IPS DF 19.7 (cell line): Measurements from ENCODE around the gene STIMATE.

Source experiments
- DNase-seq: peaks from one replicate; pipeline ENCODE4 v3.0.0-alpha.2; 2013; ENCODE audit warnings: low read depth, low spot score

The STIMATE gene

DNA sequence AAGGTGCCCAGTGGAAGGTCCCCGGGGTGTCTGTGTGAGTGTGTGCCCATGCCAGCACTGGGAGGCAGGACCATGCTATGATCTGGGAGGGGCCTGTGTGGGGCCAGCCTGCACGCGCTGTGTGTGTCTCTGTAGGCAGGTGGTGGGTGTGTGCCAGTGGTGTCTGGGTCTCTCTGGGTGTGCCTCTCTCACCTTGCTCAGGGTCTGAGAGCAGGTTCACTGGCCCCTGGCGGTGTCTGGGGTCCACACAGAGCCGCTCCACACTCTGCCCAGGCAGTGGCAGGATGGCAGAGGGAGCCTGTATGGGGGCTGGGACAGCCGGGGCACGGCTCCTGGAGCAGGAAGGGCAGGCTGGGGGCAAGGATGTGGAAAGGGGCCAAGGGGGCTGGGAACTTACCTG, 79.5 kb downstream of the STIMATE start:
- DNase-seq: no peak

DNA sequence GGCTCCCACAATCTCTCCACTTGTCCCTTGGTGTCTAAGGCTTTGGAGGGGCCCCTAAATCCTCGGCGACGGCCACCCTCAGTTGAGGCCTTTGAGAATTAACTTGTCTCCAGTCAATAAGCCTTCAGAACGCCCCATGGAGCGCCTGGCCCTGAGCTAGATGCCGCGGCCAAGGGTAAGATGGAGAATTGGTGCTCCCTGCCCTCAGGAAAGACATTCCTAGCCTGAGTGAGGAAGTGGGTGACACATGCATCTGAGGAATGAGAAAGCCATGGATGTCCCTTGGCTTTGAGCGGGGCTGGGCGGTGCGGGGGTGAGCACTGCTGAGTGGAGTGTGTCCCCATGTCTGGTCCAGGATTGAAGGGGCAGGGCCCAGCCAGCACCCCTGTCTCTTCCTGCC, 80.1 kb downstream of the STIMATE start:
- no peak for DNase-seq

DNA sequence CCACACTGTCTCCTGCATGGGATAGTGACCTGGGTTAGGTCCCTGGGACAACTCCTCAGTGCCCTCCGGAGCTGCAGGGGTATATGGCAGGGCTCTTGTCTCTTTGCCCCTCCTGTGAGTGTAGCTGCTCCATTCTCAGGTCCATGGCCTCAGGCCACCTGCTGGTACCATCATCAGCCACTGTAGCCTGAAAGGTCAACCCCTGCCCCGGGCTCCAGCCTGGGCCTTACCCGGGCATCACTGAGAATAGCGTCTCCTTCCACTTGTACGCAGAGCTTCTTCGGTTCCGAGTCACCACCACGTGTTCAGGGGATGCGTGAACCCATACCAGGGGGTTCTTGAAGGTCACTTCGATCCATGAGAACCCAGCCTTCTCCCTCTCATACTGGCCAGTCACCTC, 80.7 kb downstream of the STIMATE start:
- no peak for DNase-seq

DNA sequence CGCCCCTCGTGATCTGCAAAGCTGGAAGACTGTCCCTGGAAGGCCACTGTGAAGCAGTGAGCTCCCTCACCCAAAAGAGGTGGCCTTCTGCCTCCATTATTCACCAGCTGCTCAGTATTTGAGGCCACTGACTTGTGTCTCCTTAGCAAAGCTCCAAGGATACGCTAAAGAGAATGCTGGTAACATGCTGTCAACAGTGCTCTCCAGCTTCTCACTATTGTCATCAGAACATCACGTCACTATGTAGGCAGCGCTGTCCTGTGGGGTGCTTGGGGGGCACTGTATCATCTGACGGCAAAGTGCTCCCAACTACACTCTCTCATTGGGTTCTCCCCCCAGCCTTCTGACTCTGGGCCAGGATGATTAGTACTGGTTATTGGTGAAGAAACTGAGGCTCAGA, 81.1 kb downstream of the STIMATE start:
- no peak for DNase-seq

DNA sequence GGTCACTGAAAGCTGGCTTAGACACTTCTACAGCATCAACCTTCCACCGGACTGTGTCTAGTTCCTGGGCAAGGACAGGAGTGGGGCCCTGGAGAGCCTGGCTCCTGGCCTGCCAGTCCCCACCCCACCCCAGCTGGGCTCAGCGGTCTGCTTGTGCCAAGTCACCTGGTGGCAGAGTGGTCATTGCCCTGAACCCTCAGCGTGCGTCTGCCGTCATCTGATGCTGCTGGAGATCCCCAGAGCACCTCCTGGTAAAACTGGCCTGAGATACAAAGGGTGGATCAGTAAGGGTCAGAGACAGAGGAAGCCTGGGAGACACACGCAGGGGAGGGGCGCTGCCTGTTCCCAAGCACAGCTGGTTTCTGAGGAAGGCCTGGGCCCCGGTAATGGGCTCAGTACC, 83.5 kb downstream of the STIMATE start:
- no peak for DNase-seq

DNA sequence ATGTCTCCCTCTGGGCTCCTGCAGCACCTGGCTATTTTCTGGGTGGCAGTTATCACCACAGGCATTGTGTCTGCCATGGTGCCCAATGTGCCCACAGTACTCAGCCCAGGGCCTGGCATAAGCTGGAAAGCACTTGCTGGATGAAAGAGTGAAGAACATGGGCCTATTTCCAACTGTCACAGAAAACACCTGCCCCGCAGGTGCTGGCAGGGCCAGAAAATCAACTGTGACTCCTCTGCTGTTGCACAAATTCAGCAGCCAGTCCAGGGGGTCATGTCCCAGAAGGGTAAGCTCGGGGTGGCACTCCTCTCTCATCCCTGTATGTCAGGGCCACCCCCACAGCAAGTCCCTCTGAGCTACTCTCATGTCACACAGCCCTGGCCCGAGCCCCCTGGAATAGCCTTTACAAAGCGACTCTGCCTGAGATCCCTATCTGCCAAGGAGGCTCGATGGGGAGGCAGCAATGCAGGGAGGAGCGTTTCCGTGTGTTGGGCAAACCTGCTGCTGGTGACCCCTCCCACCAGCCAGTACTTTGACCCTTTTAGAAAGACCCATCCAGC, 85.8 kb downstream of the STIMATE start:
- DNase-seq: no peak

DNA sequence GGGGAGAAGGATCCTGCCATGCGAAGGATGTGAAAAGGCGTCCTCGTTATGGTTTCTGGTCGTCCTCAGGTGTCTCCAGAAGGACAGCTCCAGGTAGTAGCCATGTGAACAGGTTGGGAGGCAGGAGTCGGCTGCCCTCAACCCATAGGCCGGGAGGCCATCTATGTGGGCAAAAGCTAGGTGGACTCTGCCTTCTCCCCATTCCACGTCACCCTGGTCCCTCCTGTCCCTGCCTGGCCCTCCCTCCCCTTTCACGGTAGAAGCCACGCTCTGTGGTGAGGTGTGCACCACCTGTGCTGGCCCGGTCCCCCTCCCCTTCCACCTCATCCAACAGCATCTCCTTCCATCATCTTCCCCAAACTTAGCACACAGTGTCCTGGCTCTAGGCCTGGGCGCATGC, 86.4 kb downstream of the STIMATE start:
- no peak for DNase-seq

DNA sequence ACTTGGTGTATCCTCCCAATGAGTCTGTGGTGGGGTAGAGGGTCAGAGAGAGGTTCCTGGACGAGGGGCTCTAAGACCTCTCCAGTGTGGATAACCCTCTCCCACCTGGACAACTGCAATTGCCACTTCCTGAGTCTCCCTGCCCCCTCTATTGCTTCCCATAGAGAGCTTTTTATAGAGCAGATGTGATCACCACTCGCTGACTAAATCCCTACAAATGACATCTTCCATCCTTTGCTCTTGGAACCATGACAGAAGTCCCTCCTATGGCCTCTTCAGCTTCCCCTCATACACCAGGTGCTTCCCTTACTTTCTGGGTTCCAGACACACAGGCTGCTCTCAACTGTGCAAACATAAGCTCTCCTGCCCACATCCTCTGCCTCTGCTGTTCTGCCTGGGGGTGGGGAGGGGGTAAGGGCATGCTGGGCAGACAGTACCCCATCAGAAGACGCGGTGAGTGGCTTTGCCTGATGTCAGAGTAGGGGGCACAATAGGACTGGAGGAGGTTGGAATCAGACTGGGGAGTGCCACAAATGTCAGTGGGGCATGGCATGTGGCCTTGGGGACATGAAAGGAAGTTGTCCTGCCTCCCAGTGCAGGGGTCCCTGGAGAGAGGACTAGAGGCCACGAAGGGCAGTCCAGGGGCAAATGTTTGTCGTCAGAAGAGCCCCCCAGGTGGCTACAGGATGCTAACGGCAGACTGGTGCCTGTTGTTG, 87.5 kb downstream of the STIMATE start:
- DNase-seq: no peak

DNA sequence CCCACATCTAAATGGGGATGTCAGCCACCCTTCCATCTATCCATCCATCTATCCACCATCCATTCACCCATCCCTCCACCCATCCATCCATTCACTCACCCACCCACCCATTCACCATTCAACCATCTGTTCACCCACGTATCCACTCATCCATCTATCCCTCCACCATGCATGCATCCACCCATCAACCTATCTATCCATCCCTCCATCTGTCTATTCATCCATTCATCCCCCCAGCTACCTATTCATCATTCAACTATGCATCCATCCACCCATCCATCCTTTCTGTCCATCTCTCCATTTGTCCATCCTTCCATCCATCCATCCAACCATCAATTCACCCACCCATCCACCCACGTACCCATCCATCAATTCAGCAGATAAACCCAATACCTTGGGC, 88.2 kb downstream of the STIMATE start:
- no peak for DNase-seq

DNA sequence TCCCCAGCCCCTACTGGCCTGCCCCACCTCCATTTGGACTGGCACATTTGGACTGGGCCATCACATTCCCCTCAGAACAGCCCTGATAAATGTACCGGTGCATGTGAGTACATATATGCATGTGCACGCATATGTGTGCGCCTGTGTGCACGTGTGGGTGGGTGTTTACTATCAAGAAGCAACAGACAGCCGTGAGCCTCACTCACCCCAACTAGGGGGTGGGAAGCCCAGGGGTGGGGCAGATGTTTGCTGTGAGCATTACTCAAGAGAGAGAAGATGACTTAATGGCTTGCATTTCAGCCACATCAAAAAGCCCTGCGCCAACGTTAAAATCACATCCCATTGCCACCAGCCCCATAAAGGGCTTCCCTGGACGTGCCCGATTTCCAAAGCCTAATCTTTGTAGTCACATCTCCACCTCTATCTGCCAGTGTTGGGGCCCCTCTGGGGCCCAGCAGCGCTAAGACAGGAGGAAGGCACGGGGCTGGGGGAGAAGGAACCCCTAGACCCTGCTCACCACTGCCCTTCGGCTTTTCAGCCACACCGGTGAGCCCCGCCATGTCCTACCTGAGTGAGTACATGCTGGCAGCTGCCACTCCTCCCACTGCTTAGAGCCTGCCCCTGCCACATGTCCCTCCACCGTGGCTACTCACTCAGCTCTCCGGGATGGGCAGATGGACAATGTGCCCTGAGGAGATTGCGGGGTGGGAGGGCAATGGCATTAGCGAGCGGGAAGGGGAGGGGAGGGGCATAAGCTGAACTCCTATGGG, 91.9 kb downstream of the STIMATE start:
- no peak for DNase-seq

DNA sequence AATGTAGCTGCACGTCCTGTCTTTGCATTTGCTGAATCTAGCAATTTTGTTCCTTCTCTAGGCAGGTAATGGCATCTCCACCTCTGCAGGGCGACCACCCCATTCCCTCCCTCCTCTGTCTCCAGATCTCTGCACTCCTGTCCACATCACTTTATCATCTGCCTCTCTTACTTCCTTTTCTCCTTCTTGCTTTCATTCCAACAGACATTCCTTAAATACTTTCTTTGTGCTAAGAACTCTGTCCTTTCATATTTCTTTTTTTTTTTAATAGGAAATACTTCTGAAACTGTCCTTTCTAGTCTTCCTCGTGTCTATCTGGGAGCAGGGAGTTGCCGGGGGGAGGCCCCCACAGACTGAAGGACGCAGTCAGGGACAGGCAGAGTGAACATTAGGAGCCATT, 95.5 kb downstream of the STIMATE start:
- DNase-seq: no peak

DNA sequence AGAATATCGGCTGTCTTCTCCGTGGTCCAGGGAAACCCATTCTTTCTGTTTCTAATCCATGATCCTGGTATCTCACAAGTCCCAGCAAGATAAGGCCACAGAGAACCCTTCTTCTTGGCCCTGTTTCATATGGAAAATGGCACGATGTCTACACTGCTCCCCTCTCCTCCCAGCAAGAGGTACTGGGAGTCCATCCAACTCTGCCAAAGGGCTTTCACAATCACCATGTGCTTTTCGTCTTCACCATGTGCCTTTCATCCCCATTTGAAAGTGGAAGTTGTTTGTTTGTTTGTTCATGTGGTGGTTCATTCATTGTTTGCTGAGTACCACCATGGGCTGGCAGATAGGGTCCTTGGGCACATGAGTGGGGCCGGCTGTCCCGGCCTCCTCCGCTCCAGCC, 97.3 kb downstream of the STIMATE start:
- no peak for DNase-seq

DNA sequence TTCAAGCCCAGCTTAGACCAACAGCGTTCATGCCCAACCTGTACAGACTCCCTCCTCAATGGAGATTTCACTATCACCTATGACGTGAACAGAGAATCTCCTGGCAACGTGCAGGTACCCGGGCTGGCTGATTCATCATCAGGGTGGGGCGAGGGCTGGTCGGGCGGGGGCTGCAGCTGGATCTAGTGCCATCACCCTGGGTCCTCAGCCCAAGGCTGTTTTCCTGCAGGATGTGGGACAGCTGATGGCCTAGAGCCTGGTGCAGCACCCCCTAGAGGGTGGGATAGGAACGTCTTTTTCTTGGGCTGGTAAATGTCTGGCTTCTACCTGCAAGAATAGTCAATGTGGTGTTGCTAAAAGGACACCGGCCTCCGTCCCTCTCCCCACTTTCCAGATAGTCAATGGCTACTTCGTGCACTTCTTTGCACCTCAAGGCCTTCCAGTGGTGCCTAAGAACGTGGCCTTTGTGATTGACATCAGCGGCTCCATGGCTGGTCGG, 98.3 kb downstream of the STIMATE start:
- peak; percentile 45 for DNase-seq

DNA sequence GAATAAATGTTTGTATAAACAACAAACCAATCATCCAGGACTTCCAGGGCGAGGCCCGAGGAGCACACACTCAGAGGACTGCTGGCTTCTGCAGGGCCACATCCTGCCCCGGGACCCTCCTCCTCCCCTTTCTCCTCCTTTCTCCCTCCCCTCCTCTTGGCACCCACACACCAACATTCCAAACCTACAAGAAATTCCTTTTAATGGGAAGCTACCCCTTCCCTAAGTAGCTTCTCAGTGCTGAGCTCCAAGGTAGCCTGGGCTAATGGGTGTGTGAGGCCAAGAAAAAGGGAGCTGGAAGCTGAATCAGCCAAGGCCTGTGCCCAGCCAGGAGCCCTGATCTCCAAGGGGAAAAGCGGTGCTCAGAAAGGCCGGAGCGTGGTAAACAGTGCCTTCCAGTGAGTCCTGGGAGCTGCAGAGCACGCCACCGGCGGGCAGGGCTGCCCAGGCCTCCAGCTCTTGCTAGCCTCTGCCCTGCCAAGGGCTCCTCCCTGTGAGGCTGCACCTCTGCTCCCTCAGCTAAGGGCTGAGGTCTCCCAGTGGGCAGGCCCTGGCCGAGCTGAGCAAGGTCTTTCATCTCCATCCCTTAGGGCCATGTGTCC, 98.9 kb downstream of the STIMATE start:
- no peak for DNase-seq

DNA sequence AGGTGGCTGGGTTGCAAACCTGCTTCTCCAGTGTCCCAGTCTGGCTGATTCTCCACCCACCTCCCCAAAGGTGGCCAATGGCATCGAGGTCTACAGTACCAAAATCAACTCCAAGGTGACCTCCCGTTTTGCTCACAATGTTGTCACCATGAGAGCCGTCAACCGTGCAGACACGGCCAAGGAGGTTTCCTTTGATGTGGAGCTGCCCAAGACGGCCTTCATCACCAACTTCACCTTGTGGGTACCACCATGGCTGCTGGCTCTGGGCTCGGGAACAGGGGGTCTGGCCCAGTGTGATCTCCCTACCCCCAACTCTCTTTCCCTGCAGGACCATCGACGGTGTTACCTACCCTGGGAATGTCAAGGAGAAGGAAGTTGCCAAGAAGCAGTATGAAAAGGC, 100.9 kb downstream of the STIMATE start:
- no peak for DNase-seq

DNA sequence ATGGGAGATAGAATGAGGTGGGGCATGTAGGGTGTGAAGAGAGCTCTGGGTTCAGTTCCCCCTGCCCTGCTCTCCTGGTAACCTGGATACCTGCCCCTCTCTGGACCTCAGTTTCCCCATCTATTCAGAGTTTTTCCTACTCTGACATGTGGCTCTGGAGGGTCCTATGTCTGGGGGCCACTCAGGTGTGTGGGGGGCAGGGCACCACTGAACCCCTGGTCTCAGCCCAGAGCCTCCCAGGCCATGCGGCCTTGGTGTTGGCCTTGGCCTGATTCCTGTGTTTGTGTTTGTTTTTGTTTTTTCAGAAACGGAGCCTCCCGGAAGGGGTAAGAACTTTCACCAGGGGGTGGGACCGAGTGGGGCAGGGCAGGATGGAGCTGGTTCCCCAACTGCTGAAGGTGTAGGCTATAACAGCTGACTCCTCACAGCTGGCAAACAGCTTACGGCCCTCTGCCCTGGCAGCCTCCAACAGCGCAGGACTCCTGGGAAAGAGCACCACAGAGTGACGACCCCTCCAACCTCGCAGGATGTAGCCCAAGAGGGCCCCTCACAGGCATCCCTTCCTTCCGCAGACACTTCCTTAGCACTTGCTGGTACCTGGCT, 101.9 kb downstream of the STIMATE start:
- DNase-seq: no peak

DNA sequence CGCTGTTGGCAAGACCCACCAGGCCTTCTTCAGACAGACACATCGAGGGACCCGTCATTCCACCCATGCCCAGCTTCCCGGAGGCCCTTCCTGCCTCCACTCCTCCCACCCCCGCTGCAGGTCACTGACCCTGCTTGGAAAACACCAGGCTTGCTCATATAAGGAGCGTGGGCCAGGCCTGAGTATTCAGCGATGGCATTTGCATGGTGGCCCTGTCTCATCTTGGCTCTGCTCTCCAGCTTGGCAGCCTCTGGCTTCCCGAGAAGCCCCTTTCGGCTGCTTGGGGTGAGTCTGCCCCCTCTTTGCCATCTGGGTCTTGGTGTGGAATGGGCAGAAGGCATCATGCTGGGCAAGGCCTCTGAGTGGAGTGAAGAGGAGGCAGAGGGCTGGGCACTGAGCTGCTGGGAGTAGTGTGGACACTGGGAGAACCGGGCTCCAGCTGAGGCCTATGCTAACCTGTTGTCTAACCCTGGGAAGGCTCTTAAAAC, 102.7 kb downstream of the STIMATE start, which contains the start of gene ITIH3:
Gene ITIH3, plus strand, starts transcription at position 185 of the 488 bp plus-strand sequence. Its CDS starts 8 bp downstream, at position 193.
- no peak for DNase-seq

DNA sequence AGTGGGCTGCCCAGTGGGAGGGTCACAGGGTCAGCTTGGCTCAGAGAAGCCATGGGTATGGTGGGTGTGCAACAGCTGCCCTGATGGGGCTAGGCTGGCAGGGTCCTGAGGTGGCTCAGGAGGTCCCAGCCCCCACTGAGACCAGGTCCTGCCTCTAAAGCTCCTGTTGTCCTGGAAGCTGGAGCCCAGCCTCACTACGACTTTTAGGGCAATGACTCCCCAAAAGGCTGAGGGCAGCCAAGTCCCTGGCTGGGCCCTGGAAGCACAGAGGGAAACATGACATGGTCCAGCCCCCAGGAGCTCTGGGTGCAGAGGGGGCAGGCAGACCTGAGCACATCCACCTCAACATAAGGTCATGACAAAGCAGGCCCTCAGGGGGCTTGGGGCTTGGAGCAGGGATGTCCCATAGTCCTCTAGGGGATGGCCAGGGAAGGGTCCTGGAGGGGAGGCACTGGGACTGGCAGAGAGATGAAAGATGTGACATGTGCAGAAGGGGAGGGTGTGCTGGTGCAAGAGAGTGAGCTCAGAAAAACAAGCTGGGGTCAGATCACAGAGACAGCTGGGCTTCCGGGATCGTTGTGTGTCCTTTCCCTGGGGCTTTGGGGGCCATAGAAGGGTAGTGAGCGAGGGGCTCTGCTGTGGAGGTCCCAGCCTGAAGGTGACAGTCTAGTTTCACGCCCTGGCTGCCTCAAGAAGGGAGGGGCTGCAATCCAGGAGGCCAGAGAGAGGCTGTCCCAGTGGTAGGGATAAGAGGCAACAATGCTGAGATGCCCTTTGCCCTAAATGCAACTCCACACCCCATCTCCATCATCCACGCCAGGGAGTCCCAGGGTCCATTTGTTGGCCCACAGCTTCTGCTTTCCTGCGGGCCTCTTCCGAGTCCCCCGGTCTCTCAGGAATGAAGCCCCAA, 103.4 kb downstream of the STIMATE start:
- DNase-seq: no peak

DNA sequence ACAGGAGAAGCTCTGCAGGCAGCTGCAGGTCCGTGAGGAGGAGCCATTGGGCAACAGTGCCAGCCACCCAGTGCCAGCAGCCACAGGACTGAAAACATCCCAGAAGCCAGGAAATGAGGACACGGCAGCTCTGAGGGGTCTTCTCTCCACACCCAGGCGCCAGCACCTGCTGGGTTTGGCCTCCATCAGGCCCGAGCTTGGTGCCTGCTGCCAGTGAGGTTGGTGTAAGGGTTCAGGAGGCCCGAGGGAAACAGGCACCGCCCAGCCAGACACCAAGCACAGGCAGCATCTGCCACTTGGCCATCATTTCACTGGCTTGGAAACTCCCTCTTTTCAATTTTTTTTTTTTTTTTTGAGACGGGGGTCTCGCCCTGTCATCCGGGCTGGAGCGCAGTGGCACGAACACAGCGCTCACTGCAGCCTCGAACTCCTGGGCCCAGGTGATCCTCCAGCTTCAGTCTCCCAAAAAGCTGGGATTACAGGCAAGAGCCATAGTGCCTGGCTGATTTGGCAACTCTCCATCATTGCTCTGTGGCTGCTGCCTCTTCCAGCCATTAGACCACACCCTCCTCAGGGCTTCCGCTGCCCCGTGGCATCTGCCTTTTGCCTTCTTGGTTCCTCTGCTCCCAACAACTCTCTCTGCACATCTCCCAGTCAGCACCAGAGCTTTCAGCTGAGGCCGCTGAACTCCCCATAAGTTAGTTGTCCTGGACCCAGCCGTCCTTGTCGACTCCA, 104.2 kb downstream of the STIMATE start:
- no peak for DNase-seq

DNA sequence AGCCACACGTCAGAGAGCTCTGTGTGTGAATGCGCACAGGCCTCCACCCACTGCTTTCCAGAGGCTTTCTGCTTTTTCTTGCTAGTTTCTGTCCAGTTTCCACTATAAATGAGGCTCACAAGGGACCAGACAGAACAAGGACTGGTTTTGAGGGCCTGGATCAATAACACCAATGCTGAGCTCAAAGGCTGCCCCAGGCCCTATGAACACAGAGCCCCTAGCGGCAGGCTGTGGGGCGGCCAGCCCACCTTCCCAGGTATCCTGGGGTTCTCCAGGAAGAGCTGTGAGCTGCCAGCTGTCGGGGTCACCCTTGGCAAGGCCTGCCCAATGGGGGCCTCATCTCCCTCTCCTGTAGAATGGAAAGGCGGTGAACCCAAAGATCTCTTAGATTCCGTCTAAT, 104.9 kb downstream of the STIMATE start:
- no peak for DNase-seq
